ENCODE measurements around the gene SPPL2A. TPM values are rescaled to one million over a fixed set of nuclear protein-coding genes. Genes with fewer than 3 reads are reported as not detected.

Gene SPPL2A
- total and polyA plus RNA-seq, 9 of the 15 experiments (the other 6 are each of a cell fraction or from before 2014, with no cell fraction given), result 9.8 to 66.1 (median 38.0) TPM

- TF ChIP-seq SRSF3 (IDR thresholded peaks at IDR 0.05; ENCODE audit: insufficient read depth, low read length), result no peak
- peak; percentile 74 for TF ChIP-seq HNRNPLL (IDR thresholded peaks at IDR 0.05; ENCODE audit: low read depth, low read length, poor library complexity, severe bottlenecking)
- TF ChIP-seq ZNF174 (CRISPR knock-in tag; IDR thresholded peaks at IDR 0.05), result no peak
- TF ChIP-seq ZHX1 (conservative IDR thresholded peaks at IDR 0.05; ENCODE audit: low read length), result no peak
- TF ChIP-seq SRSF1 (IDR thresholded peaks at IDR 0.05; ENCODE audit: low read depth, low read length), result no peak
- TF ChIP-seq CBX5 (IDR thresholded peaks at IDR 0.05; ENCODE audit: borderline replicate concordance, low read depth), result no peak
- no peak for TF ChIP-seq ZNF384 (IDR thresholded peaks at IDR 0.05; ENCODE audit: low read depth, low read length)
- no peak for TF ChIP-seq EP300 (IDR thresholded peaks at IDR 0.05; ENCODE audit: low read length)
- peak; percentile 33; the same call in 1 of the 2 replicates for TF ChIP-seq ZEB2 (IDR thresholded peaks at IDR 0.05)
- TF ChIP-seq ZNF217 (CRISPR knock-in tag; IDR thresholded peaks at IDR 0.05), result no peak
- TF ChIP-seq SLC30A9 (CRISPR knock-in tag; IDR thresholded peaks at IDR 0.05), result no peak
- no peak for TF ChIP-seq ZNF282 (CRISPR knock-in tag; IDR thresholded peaks at IDR 0.05)
- no peak for TF ChIP-seq ZNF3 (CRISPR knock-in tag; IDR thresholded peaks at IDR 0.05)
- TF ChIP-seq MTA2 (IDR thresholded peaks at IDR 0.05; ENCODE audit: low read depth), result no peak
- TF ChIP-seq LEF1 (IDR thresholded peaks at IDR 0.05), result no peak
- TF ChIP-seq SMC3 (conservative IDR thresholded peaks at IDR 0.05; ENCODE audit: insufficient read depth, low read depth, low read length), result no peak
- peak; percentile 28; the same call in 1 of the 2 replicates for TF ChIP-seq NFRKB (IDR thresholded peaks at IDR 0.05; ENCODE audit: low read depth)
- no peak for TF ChIP-seq ARID4B (CRISPR knock-in tag; IDR thresholded peaks at IDR 0.05)
- TF ChIP-seq STAG1 (CRISPR knock-in tag; IDR thresholded peaks at IDR 0.05; ENCODE audit: borderline replicate concordance), result no peak
- TF ChIP-seq KDM2B (CRISPR knock-in tag; IDR thresholded peaks at IDR 0.05), result no peak
- TF ChIP-seq CBX8 (IDR thresholded peaks at IDR 0.05; ENCODE audit: borderline replicate concordance, extremely low read depth, low read depth, low read length, poor library complexity, severe bottlenecking), result no peak
- no peak for TF ChIP-seq PHB2 (IDR thresholded peaks at IDR 0.05; ENCODE audit: low read depth)
- 0 out of 2 replicates have a peak, but pooled peaks have one; percentile 59 for TF ChIP-seq ZNF263 (CRISPR knock-in tag; IDR thresholded peaks at IDR 0.05; ENCODE audit: borderline replicate concordance)
- peak in 1 of 2 experiments; percentile 70; a peak in 1 of 4 replicates for TF ChIP-seq RCOR1 (IDR thresholded peaks at IDR 0.05; ENCODE audit: borderline replicate concordance in 1 of 2, low read depth in 2 of 2, low read length in 2 of 2)
- no peak for TF ChIP-seq MBD2 (IDR thresholded peaks at IDR 0.05; ENCODE audit: borderline replicate concordance, low read depth)
These were observed 79.5 kb downstream of the SPPL2A start (continued) for GRCh38 chr15:50685976-50686468.
